ENCODE measurements around the gene EML6. TPM values are rescaled to one million over a fixed set of nuclear protein-coding genes. Genes with fewer than 3 reads are reported as not detected.

Gene EML6
- total and polyA plus RNA-seq, 3 donors from 2014 or later: 7.6 to 17.3 (median 12.1) TPM

- WGBS, 2 donors: 83 to 85% methylated on average over 2 of the region's 2 CpGs
- Histone ChIP-seq H3K27me3 (no peaks in the 10 kb centered on the region), H3K27ac (no peak overlapping the region), H3K4me1 (peaks cover 19% of the 10 kb centered on the region), H3K4me3 (no peak overlapping the region), H3K36me3 (ENCODE audit: low read depth, missing control alignments) (no peaks in the 10 kb centered on the region), H3K9me3 (no peaks in the 10 kb centered on the region)
- no peak for DNase-seq
- TF ChIP-seq POLR2A (IDR thresholded peaks at IDR 0.05): no peak
- TF ChIP-seq CTCF (IDR thresholded peaks at IDR 0.05): no peak
- intact Hi-C loops (cut with DNase I; ENCODE audit: low total_unique reads): no loop called here
Observed at GRCh38 chr2:54975175-54975574, 251.7 kb downstream of the EML6 start.

GRCh38 chr2:54975598-54976492, 252.4 kb downstream of the EML6 start:
- peaks cover 19% of the 10 kb centered on the region for H3K4me1 ChIP-seq
- 76 to 77% methylated on average over 4 of the region's 4 CpGs for WGBS, 2 donors
- no peak overlapping the region for H3K4me3 ChIP-seq
- no peak for DNase-seq
- no peak overlapping the region for H3K27ac ChIP-seq
- H3K27me3 ChIP-seq: no peaks in the 10 kb centered on the region
- TF ChIP-seq POLR2A (IDR thresholded peaks at IDR 0.05) (no peak), CTCF (IDR thresholded peaks at IDR 0.05) (no peak)
- intact Hi-C loops (cut with DNase I; ENCODE audit: low total_unique reads): no loop called here
- no peaks in the 10 kb centered on the region for H3K9me3 ChIP-seq
- H3K36me3 ChIP-seq (ENCODE audit: low read depth, missing control alignments): no peaks in the 10 kb centered on the region

GRCh38 chr2:54977149-54977548, 253.7 kb downstream of the EML6 start:
- intact Hi-C loops (cut with DNase I; ENCODE audit: low total_unique reads): no loop called here
- TF ChIP-seq POLR2A (IDR thresholded peaks at IDR 0.05): no peak
- TF ChIP-seq CTCF (IDR thresholded peaks at IDR 0.05): no peak
- Histone ChIP-seq H3K4me3 (no peak overlapping the region), H3K9me3 (no peaks in the 10 kb centered on the region), H3K27me3 (no peaks in the 10 kb centered on the region), H3K4me1 (peaks cover 19% of the 10 kb centered on the region), H3K36me3 (ENCODE audit: low read depth, missing control alignments) (no peaks in the 10 kb centered on the region), H3K27ac (no peak overlapping the region)
- DNase-seq: no peak
- 40% methylated on average over 2 of the region's 2 CpGs for WGBS, 2 donors

GRCh38 chr2:54979321-54980044, 256.0 kb downstream of the EML6 start:
- Histone ChIP-seq H3K36me3 (ENCODE audit: low read depth, missing control alignments) (no peaks in the 10 kb centered on the region), H3K27ac (peak overlapping the region in 1 of 2 donors; percentile 17), H3K4me3 (no peak overlapping the region), H3K4me1 (peaks cover 19% of the 10 kb centered on the region), H3K9me3 (no peaks in the 10 kb centered on the region), H3K27me3 (no peaks in the 10 kb centered on the region)
- DNase-seq: no peak
- intact Hi-C loops (cut with DNase I; ENCODE audit: low total_unique reads): no loop called here
- 69 to 72% methylated on average over 4 of the region's 4 CpGs for WGBS, 2 donors
- no peak for TF ChIP-seq POLR2A (IDR thresholded peaks at IDR 0.05)
- TF ChIP-seq CTCF (IDR thresholded peaks at IDR 0.05): no peak
